NT2/D1 (cell line): ENCODE results near the gene ASIC1.

ENCODE experiments used
- SUZ12 ChIP-seq: IDR thresholded peaks from 2 replicates; pipeline ENCODE4 v1.6.1; 2011; ENCODE audit not compliant: insufficient read length, insufficient read depth; ENCODE audit errors: extremely low read depth
- YY1 ChIP-seq: IDR thresholded peaks from 2 replicates; pipeline ENCODE4 v1.6.1; 2011; ENCODE audit not compliant: insufficient read length, insufficient read depth

GRCh38 chr12:50087995-50088394 is 30.6 kb downstream of the ASIC1 start:
- no peak for TF ChIP-seq SUZ12
- no peak for TF ChIP-seq YY1
